ENCODE data around the gene UNC5C.

DNA sequence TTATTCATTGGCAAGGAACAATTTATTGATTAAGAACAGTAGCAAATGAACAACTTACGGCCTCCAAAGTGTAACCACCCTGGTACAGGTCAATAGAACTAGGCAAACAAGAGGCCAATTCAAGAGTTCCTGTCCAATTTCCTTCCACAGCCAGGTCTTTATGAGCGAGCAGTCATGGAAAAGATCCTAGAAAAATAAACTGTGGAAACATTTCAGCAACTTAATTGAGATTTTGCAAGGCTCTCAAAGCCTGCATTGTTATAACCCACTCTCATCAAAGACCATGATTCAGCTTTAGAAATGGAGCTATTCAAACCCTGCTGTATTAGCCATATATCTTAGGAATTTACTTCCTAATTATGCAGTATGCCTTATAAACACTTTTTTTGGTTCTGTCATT lies 43.6 kb downstream of the UNC5C start:
- TF ChIP-seq, protein P1, sequence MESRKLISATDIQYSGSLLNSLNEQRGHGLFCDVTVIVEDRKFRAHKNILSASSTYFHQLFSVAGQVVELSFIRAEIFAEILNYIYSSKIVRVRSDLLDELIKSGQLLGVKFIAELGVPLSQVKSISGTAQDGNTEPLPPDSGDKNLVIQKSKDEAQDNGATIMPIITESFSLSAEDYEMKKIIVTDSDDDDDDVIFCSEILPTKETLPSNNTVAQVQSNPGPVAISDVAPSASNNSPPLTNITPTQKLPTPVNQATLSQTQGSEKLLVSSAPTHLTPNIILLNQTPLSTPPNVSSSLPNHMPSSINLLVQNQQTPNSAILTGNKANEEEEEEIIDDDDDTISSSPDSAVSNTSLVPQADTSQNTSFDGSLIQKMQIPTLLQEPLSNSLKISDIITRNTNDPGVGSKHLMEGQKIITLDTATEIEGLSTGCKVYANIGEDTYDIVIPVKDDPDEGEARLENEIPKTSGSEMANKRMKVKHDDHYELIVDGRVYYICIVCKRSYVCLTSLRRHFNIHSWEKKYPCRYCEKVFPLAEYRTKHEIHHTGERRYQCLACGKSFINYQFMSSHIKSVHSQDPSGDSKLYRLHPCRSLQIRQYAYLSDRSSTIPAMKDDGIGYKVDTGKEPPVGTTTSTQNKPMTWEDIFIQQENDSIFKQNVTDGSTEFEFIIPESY (IDR thresholded peaks at IDR 0.05) = no peak
- TF ChIP-seq CEBPB (IDR thresholded peaks at IDR 0.05; ENCODE audit: borderline replicate concordance in 1 of 2, low read depth in 2 of 2, low read length in 2 of 2) (no peak), RAD51 (IDR thresholded peaks at IDR 0.05) (no peak), CHD2 (IDR thresholded peaks at IDR 0.05; ENCODE audit: borderline replicate concordance, low read depth, low read length) (no peak), EZH2 (IDR thresholded peaks at IDR 0.05; ENCODE audit: borderline replicate concordance, control insufficient read depth, low read depth, low read length) (no peak), FOXM1 (IDR thresholded peaks at IDR 0.05; ENCODE audit: low read depth, low read length) (no peak), EED (IDR thresholded peaks at IDR 0.05; ENCODE audit: low read depth) (no peak)
- TF ChIP-seq, protein P2, sequence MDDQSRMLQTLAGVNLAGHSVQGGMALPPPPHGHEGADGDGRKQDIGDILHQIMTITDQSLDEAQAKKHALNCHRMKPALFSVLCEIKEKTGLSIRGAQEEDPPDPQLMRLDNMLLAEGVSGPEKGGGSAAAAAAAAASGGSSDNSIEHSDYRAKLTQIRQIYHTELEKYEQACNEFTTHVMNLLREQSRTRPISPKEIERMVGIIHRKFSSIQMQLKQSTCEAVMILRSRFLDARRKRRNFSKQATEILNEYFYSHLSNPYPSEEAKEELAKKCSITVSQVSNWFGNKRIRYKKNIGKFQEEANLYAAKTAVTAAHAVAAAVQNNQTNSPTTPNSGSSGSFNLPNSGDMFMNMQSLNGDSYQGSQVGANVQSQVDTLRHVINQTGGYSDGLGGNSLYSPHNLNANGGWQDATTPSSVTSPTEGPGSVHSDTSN (IDR thresholded peaks at IDR 0.05; ENCODE audit: insufficient replicate concordance, low read depth, low read length) = no peak

Measured in GM12878 (cell line).